ENCODE results near the gene STOM.

- no peak for TF ChIP-seq CTCF (conservative IDR thresholded peaks at IDR 0.05)
- no peak for TF ChIP-seq EZH2 (IDR thresholded peaks at IDR 0.05; ENCODE audit: low read depth)
These were observed 77.2 kb downstream of the STOM start for GRCh38 chr9:121292801-121293241.
